GM19240 (cell line): ENCODE data around the gene SETDB1.
"Not testable (repeated sequence)": the region's sequence is repeated elsewhere in the genome, so short reads cannot be mapped to it uniquely, and the experiment has no call there.

Source experiments
- DNase-seq: peaks from one replicate; pipeline ENCODE4 v3.0.0; 2011; ENCODE audit warnings: low spot score; ENCODE audit not compliant: insufficient read length

Gene SETDB1

GRCh38 chr1:150926097-150926741 lies at the start of gene SETDB1:
Gene SETDB1 (plus strand): TSS chr1:150926363. CDS start chr1:150927715, 1,352 bp downstream.
- peak; percentile 55 for DNase-seq

GRCh38 chr1:150878931-150879330 lies 47.2 kb upstream of the SETDB1 start:
- DNase-seq, result not testable (repeated sequence)

GRCh38 chr1:150881331-150882070 lies 44.7 kb upstream of the SETDB1 start:
- no peak for DNase-seq

GRCh38 chr1:150883121-150883520 lies 43.0 kb upstream of the SETDB1 start:
- not testable (repeated sequence) for DNase-seq

- no peak for DNase-seq
Measured at GRCh38 chr1:150887018-150887417, 39.1 kb upstream of the SETDB1 start, which contains the start of gene CTXND2. Gene CTXND2 (plus strand): TSS chr1:150887136. CDS start chr1:150912315, 25,179 bp downstream.

GRCh38 chr1:150888727-150889126 lies 37.4 kb upstream of the SETDB1 start:
- DNase-seq, result no peak

- no peak for DNase-seq
Measured at GRCh38 chr1:150890033-150890416, 36.1 kb upstream of the SETDB1 start.

GRCh38 chr1:150893336-150893913 lies 32.7 kb upstream of the SETDB1 start:
- no peak for DNase-seq

GRCh38 chr1:150895618-150896017 lies 30.5 kb upstream of the SETDB1 start:
- DNase-seq, result no peak

- DNase-seq, result not testable (repeated sequence)
Measured at GRCh38 chr1:150899795-150900194, 26.4 kb upstream of the SETDB1 start.

- no peak for DNase-seq
Measured at GRCh38 chr1:150902346-150902745, 23.8 kb upstream of the SETDB1 start.

GRCh38 chr1:150902751-150903150 lies 23.4 kb upstream of the SETDB1 start:
- no peak for DNase-seq

GRCh38 chr1:150905301-150905700 lies 20.9 kb upstream of the SETDB1 start:
- no peak for DNase-seq

- DNase-seq, result no peak
Measured at GRCh38 chr1:150906329-150906728, 19.8 kb upstream of the SETDB1 start.

GRCh38 chr1:150906813-150907212 lies 19.4 kb upstream of the SETDB1 start:
- DNase-seq, result no peak

- DNase-seq, result no peak
Measured at GRCh38 chr1:150909585-150910180, 16.5 kb upstream of the SETDB1 start.

GRCh38 chr1:150912623-150913022 lies 13.5 kb upstream of the SETDB1 start:
- DNase-seq, result no peak

GRCh38 chr1:150917387-150917786 lies 8.8 kb upstream of the SETDB1 start:
- DNase-seq, result no peak

- DNase-seq, result peak; percentile 29
Measured at GRCh38 chr1:150922519-150922975, 3.6 kb upstream of the SETDB1 start.

- no peak for DNase-seq
Measured at GRCh38 chr1:150925080-150925479, 1.1 kb upstream of the SETDB1 start.

- DNase-seq, result no peak
Measured at GRCh38 chr1:150927624-150928023, 1.5 kb downstream of the SETDB1 start.

GRCh38 chr1:150928286-150928685 lies 2.1 kb downstream of the SETDB1 start:
- DNase-seq, result no peak
